Measurements from ENCODE around the gene TMEM181.

GRCh38 chr6:158643836-158644230 is 83.9 kb downstream of the TMEM181 start:
- TF ChIP-seq CTCF (IDR thresholded peaks at IDR 0.05) (no peak), POLR2AphosphoS5 (IDR thresholded peaks at IDR 0.05; ENCODE audit: low read depth, low read length) (no peak), REST (IDR thresholded peaks at IDR 0.05; ENCODE audit: insufficient read depth in 1 of 2, low read depth in 2 of 2, low read length in 1 of 2) (no peak)

Data from Panc1 (cell line).